ENCODE measurements around the gene PTPRN2.

Gene PTPRN2

GRCh38 chr7:158576050-158576762 lies 11.4 kb downstream of the PTPRN2 start:
- no peak for DNase-seq

GRCh38 chr7:158574308-158575036 lies 13.2 kb downstream of the PTPRN2 start:
- no peak for DNase-seq

GRCh38 chr7:158573310-158573709 lies 14.3 kb downstream of the PTPRN2 start:
- DNase-seq: no peak

GRCh38 chr7:158572000-158572828 lies 15.4 kb downstream of the PTPRN2 start:
- DNase-seq: peak; percentile 24

GRCh38 chr7:158570449-158571170 lies 17.0 kb downstream of the PTPRN2 start:
- DNase-seq: no peak

GRCh38 chr7:158569858-158570323 lies 17.7 kb downstream of the PTPRN2 start:
- no peak for DNase-seq

GRCh38 chr7:158568974-158569857 lies 18.4 kb downstream of the PTPRN2 start:
- DNase-seq: no peak

GRCh38 chr7:158567153-158567603 lies 20.4 kb downstream of the PTPRN2 start:
- DNase-seq: peak; percentile 45

- no peak for DNase-seq
These were observed 23.0 kb downstream of the PTPRN2 start for GRCh38 chr7:158564663-158565035.

GRCh38 chr7:158563911-158564662 lies 23.5 kb downstream of the PTPRN2 start:
- DNase-seq: no peak

- no peak for DNase-seq
These were observed 24.6 kb downstream of the PTPRN2 start for GRCh38 chr7:158563051-158563450.

GRCh38 chr7:158562517-158562916 lies 25.1 kb downstream of the PTPRN2 start:
- no peak for DNase-seq

- no peak for DNase-seq
These were observed 26.0 kb downstream of the PTPRN2 start for GRCh38 chr7:158561659-158562058.

- DNase-seq: no peak
These were observed 27.2 kb downstream of the PTPRN2 start for GRCh38 chr7:158560386-158560785.

- no peak for DNase-seq
These were observed 28.3 kb downstream of the PTPRN2 start for GRCh38 chr7:158559356-158559755.

- DNase-seq: no peak
These were observed 28.8 kb downstream of the PTPRN2 start for GRCh38 chr7:158558816-158559215.

GRCh38 chr7:158557441-158557755 lies 30.2 kb downstream of the PTPRN2 start:
- DNase-seq: no peak

GRCh38 chr7:158556721-158557440 lies 30.7 kb downstream of the PTPRN2 start:
- no peak for DNase-seq

GRCh38 chr7:158555034-158555520 lies 32.5 kb downstream of the PTPRN2 start:
- no peak for DNase-seq

- no peak for DNase-seq
These were observed 36.7 kb downstream of the PTPRN2 start for GRCh38 chr7:158550886-158551452.

Data from NCI-H510A (cell line).